Mononuclear cell (primary cell): ENCODE results near the gene SH3RF2. TPM values are rescaled to one million over a fixed set of nuclear protein-coding genes. Genes with fewer than 3 reads are reported as not detected.

ENCODE experiments used
- H3K27me3 ChIP-seq: 2 replicates; pipeline ENCODE4 v1.6.0; 2011; ENCODE audit warnings: low read length, control low read depth; ENCODE audit not compliant: insufficient read depth
- H3K4me1 ChIP-seq: 2 replicates; pipeline ENCODE4 v1.5.1; 2011; ENCODE audit warnings: mild to moderate bottlenecking, low read length, control low read depth; ENCODE audit not compliant: insufficient read depth
- H3K4me3 ChIP-seq: 2 replicates; pipeline ENCODE4 v1.5.1; 2011; ENCODE audit warnings: mild to moderate bottlenecking, low read length, moderate library complexity
- H3K9me3 ChIP-seq: 2 replicates; pipeline ENCODE4 v1.5.1; 2011; ENCODE audit warnings: low read depth, mild to moderate bottlenecking, control low read depth, low read length
- total RNA-seq: library from RNA; depleted of rRNA; stranded (reverse); fragments of >200 nt; gene quantifications from one replicate; pipeline ENCODE4 v1.2.3, GENCODE V29; 2012

SH3RF2 gene
- total RNA-seq, 1 donor = 0.31 TPM

- H3K9me3 ChIP-seq = no peaks in the 10 kb centered on the region
- H3K27me3 ChIP-seq = peaks cover 24% of the 10 kb centered on the region
- H3K4me3 ChIP-seq = no peak overlapping the region
- H3K4me1 ChIP-seq = peaks cover 6% of the 10 kb centered on the region
These were observed 1.3 kb downstream of the SH3RF2 start for GRCh38 chr5:145937432-145938250.

- H3K9me3 ChIP-seq = no peaks in the 10 kb centered on the region
- H3K4me1 ChIP-seq = peaks cover 12% of the 10 kb centered on the region
- peaks cover 24% of the 10 kb centered on the region for H3K27me3 ChIP-seq
- no peak overlapping the region for H3K4me3 ChIP-seq
These were observed 2.6 kb downstream of the SH3RF2 start for GRCh38 chr5:145938776-145939539.

- H3K4me1 ChIP-seq = peaks cover 14% of the 10 kb centered on the region
- H3K4me3 ChIP-seq = no peak overlapping the region
- peaks cover 24% of the 10 kb centered on the region for H3K27me3 ChIP-seq
- H3K9me3 ChIP-seq = no peaks in the 10 kb centered on the region
These were observed 3.2 kb downstream of the SH3RF2 start for GRCh38 chr5:145939540-145940065.

DNA sequence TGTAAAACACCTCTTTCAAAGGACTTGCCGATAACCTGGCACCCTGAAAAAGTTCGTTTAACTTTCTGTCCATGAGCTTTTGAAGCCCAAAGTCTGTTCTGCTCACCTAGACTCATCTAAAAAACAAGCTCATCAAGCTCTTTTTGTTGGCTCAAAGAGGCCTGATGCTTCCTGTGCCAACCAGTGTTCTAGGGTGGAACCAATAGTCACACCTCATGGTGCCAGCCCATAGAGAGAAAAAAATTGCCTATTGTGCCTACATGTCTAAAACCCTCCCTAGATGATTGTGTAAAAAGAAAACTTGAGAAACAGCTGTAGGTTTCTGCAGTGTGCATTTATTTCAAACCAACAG, 4.7 kb downstream of the SH3RF2 start:
- Histone ChIP-seq H3K4me3 (no peak overlapping the region), H3K27me3 (peaks cover 18% of the 10 kb centered on the region)

DNA sequence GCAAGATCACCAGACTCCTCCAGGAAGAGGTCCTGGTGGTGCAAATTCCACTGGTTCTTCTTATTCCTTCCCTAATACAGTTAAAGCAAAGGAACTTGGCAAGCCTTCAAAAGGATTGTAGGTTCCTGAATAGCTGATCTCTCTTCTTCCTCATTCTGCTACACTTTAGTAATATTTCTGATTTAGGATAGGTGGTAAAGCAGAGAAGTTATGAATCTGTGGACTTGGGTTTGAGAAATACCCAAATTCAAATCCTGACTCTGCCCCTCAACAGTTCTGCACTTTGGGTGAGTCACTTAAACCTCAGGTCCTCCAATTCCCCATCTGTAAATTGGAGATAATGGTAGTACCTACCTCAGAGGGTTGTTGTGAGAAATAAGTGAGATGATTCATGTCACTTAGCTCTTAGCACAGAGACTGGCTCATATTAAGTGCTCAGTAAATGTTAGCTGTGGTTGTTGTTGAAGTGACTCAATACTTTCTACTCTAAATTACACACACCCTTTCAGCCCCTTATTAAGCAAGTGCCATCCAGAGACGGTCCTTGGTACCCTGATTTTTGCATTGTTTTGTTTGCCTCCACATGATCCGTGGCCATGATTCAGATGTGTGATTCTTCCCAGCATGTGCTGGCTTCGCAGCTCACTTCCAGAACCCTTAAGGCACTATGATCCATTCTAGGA, 5.2 kb downstream of the SH3RF2 start:
- H3K9me3 ChIP-seq = no peaks in the 10 kb centered on the region
- H3K4me1 ChIP-seq = peaks cover 14% of the 10 kb centered on the region
- no peak overlapping the region for H3K4me3 ChIP-seq
- H3K27me3 ChIP-seq = peaks cover 12% of the 10 kb centered on the region

More for the DNA sequence above, 4.7 kb downstream of the SH3RF2 start:
- Histone ChIP-seq H3K9me3 (no peaks in the 10 kb centered on the region), H3K4me1 (peaks cover 14% of the 10 kb centered on the region)

GRCh38 chr5:145942201-145942600, 5.8 kb downstream of the SH3RF2 start:
- H3K27me3 ChIP-seq = peaks cover 7% of the 10 kb centered on the region
- H3K4me3 ChIP-seq = no peak overlapping the region
- H3K4me1 ChIP-seq = peaks cover 14% of the 10 kb centered on the region
- no peaks in the 10 kb centered on the region for H3K9me3 ChIP-seq

GRCh38 chr5:145942749-145943148, 6.4 kb downstream of the SH3RF2 start:
- Histone ChIP-seq H3K9me3 (no peaks in the 10 kb centered on the region), H3K4me3 (no peak overlapping the region), H3K27me3 (peaks cover 7% of the 10 kb centered on the region)

DNA sequence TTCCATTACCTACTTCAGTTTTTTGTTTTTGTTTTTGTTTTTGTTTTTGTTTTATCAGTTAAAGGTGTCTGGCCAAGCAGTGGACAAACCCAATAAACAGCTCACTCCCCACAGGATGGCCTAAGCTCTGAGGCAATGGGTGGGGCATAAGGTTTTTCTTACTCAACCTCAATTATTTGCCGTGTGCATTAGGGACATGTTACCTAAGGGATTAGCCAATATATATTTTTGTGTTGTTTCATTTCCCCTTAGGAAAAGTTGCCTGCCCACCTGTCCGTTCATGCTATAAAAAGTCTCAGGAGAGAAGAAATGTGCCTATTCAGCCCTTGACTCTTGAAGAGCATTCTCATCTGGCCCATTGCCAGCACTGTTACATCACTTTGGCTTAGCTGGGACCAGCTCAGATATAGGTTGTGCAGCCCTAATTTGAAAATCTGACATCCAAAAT, 7.3 kb downstream of the SH3RF2 start:
- H3K4me3 ChIP-seq = no peak overlapping the region
- no peaks in the 10 kb centered on the region for H3K9me3 ChIP-seq
- peaks cover 14% of the 10 kb centered on the region for H3K4me1 ChIP-seq
- peaks cover 10% of the 10 kb centered on the region for H3K27me3 ChIP-seq

More at GRCh38 chr5:145942749-145943148, 6.4 kb downstream of the SH3RF2 start:
- peaks cover 14% of the 10 kb centered on the region for H3K4me1 ChIP-seq

DNA sequence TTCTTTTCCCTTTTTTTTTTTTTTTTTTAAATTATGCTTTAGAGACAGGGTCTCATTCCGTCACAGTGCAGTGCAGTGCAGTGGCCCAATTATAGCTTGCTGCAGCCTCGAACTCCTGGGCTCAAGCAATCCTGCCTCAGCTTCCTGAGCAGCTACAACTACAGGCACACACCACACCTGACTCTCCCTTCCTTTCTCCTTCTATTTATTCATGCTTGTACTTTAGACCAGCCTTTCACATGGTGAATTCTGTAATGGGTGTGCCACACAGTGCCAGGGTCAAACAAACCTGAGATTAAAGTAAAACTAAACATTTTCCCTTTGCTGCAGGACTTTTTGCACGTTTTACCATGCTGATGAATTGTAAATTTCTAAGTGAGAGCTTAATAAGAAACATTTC, 8.0 kb downstream of the SH3RF2 start:
- H3K9me3 ChIP-seq = no peaks in the 10 kb centered on the region

GRCh38 chr5:145945620-145946111, 9.3 kb downstream of the SH3RF2 start:
- H3K27me3 ChIP-seq = peaks cover 9% of the 10 kb centered on the region
- H3K4me1 ChIP-seq = peaks cover 14% of the 10 kb centered on the region
- no peak overlapping the region for H3K4me3 ChIP-seq
- no peaks in the 10 kb centered on the region for H3K9me3 ChIP-seq

More for the DNA sequence above, 8.0 kb downstream of the SH3RF2 start:
- H3K4me1 ChIP-seq = peaks cover 14% of the 10 kb centered on the region
- H3K27me3 ChIP-seq = peaks cover 12% of the 10 kb centered on the region
- no peak overlapping the region for H3K4me3 ChIP-seq

DNA sequence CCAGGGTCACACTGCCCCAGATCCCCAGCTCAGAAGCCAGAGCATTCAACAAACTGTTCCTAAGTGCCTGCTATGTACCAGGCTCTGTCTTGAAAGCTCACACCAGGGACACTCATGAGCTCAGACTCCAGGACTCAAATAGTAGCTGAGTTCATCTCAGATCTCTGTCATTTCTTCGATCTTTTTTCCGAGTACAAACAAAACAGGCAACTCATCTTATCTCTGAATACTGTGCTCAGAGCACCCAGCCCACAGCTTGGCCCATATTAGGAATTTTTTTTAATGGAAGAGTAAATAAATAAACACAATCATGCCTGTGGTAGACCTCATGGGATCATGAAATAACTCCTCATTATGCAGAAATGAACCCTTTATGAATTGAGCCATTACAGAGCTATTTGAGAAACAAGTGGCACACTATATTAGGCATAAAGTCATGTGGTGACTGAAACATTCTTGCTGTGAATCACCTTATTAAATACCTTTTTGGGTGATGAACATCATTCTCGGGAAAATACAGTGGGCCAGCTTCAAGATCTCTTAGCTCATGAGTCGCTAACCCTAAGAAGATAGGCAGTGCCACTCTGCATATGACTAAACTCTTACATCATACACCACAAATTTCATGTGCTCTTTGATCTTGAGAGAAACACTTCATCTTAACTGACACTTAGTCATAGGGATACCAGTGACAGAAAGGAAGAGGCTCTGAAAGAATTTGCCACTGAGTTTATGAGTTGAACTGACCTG, 9.9 kb downstream of the SH3RF2 start:
- peaks cover 9% of the 10 kb centered on the region for H3K27me3 ChIP-seq
- H3K4me1 ChIP-seq = peaks cover 11% of the 10 kb centered on the region
- H3K4me3 ChIP-seq = no peak overlapping the region
- H3K9me3 ChIP-seq = no peaks in the 10 kb centered on the region

DNA sequence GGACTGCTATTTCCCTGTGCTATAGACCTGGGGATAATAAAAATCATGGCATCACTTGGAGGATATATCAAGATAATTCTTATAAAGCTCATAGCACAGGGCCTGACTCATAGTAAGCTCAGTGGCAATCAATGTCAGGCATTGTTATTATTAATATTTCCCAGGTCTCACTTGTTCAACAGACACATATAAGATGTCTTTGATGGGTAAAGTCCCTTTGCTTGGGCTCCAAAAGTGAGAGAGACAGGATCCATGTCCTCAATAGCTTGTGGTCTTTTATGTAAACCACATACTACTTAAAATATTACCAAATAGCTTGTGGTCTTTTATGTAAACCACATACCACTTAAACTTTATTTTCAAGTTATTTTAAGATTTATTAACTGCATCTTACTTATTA, 11.2 kb downstream of the SH3RF2 start:
- H3K4me1 ChIP-seq = peaks cover 7% of the 10 kb centered on the region
- no peaks in the 10 kb centered on the region for H3K9me3 ChIP-seq
- H3K27me3 ChIP-seq = peaks cover 9% of the 10 kb centered on the region
- H3K4me3 ChIP-seq = no peak overlapping the region

GRCh38 chr5:145948047-145948446, 11.7 kb downstream of the SH3RF2 start:
- Histone ChIP-seq H3K4me3 (no peak overlapping the region), H3K9me3 (no peaks in the 10 kb centered on the region), H3K4me1 (peaks cover 7% of the 10 kb centered on the region), H3K27me3 (peaks cover 9% of the 10 kb centered on the region)

- H3K4me3 ChIP-seq = no peak overlapping the region
- peaks cover 2% of the 10 kb centered on the region for H3K4me1 ChIP-seq
- no peaks in the 10 kb centered on the region for H3K9me3 ChIP-seq
- H3K27me3 ChIP-seq = peaks cover 9% of the 10 kb centered on the region
These were observed 12.5 kb downstream of the SH3RF2 start for GRCh38 chr5:145948921-145949320.
